Left lobe of liver (tissue), 2 donors: ENCODE measurements around the gene APBA2. TPM values are rescaled to one million over a fixed set of nuclear protein-coding genes. Genes with fewer than 3 reads are reported as not detected.
"Not testable (repeated sequence)": the region's sequence is repeated elsewhere in the genome, so short reads cannot be mapped to it uniquely, and the experiment has no call there.

Experiments
- ATAC-seq: fragments of 200-7000 bp; cut with Tn5 transposase; one replicate; pipeline ENCODE4 v1.9.1; 2020; ENCODE audit warnings: mild to moderate bottlenecking, moderate library complexity
- DNase-seq: peaks from one replicate; pipeline ENCODE4 v3.0.0-alpha.2; 2020; ENCODE audit warnings: low spot score
- total RNA-seq: library from RNA; stranded (reverse); gene quantifications from one replicate; pipeline ENCODE4 v1.2.1, GENCODE V29; 2021
- donor health status: DM: no; HTN: no; CAD: no; lungs with moderate emphysema.
- donor health status: DM: no; HTN: yes; CAD: no.

Gene APBA2
- total RNA-seq, result 0.28 TPM

DNA sequence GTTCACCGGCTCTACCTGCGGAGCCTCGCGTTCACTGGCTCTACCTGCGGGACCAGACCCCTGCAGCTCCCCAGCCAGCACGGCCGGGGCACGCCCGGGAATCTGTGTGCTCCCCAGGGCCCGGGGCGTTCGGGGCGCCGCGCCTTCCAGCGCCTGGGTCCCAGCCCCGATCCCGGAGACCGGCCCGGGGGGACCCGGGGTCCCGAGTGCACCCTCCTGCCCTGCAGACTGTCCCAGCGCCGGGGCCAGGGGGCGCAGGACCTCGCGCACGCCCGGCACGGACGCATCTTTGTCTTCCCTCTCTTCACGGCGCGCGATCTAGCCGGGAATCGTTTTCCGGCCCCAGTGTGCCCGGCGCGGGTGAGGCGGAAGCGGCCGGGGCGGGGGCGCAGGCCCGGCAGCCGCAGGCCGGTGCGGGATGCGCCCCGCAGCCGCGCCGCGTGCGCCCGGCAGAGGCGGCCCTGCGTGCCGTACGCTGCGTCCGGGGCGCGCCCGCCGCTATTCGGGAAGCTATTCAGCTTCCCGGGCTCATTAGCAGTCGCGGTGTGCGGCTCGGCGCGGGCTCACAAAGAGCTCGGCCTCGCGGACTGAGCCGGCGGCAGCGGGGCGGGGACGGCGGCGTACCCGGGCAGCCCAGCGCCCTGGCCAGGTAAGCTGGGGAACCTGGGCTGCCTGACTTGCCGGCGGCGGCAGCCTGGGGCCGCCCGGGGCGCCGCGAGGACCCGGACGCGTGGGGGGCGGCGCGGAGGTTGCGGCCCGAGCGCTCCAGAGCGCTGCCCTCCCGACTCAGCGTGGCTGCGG, at the start of gene APBA2:
APBA2 (plus strand) TSS at position 345 of the 801 bp plus-strand sequence. CDS start 167,911 bp downstream, outside the sequence.
- no peak for DNase-seq
- peak; percentile 52 for ATAC-seq

DNA sequence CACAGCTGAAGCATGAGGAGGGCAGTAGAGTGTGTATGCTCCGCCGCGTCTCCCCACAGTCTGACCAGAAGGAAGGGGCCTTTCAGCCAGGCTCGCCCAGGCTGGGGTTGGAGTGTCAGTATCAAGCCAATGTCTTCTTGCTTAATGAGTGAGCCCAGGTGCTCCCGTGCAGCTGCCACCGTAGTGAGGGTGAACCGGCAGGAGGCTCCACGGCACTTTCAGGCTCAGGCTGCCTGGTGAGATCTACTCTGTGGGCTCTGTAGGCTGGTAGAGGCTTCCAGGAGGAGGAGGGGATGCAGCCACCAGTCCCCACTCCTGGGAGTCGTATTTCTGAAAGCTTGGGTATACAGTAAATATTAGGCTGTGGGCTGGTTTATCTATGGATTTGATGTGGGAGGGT, 45.5 kb upstream of the APBA2 start:
- not testable (repeated sequence) for ATAC-seq, DNase-seq

DNA sequence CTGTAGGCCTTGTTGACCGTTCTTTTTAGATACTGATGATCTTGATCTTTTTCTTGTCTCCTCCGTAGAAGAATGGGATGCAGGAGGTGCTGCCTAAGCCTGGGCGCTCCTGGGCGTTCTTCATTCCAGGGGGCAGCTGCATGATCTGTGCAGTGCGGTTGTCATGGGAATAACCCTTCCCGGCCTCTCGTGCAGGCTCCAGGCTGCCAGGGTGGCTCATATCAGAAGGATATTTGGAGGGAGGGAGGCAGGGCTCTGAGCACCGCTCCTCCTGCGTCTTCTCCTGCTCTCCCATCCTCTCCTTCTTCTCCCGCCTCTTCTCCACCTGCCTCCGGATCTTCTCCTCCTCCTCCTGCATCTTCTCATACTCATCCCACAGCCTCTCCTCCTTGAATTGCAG, 43.6 kb upstream of the APBA2 start:
- ATAC-seq, DNase-seq: not testable (repeated sequence)

DNA sequence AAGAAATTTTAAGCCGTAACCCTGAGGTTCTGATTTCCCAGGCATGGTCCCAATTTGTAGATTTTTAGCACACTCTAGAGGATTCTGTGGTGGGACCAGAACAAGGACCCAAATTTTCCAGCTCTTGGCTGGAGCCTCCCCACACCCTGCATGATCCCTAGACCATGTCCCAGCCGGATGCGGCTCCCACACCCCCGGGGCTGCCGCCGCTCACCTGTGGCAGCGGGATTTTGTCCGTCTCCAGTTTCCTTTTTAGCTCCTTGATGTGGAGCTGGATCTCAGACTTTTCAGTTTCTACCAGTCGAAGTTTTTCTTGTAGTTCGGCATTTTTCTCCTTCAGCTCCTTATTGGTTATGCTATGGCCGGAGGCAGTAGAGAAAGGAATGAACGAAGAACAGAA, 42.3 kb upstream of the APBA2 start:
- not testable (repeated sequence) for ATAC-seq, DNase-seq

GRCh38 chr15:28844147-28844546, 41.6 kb upstream of the APBA2 start:
- not testable (repeated sequence) for ATAC-seq, DNase-seq

DNA sequence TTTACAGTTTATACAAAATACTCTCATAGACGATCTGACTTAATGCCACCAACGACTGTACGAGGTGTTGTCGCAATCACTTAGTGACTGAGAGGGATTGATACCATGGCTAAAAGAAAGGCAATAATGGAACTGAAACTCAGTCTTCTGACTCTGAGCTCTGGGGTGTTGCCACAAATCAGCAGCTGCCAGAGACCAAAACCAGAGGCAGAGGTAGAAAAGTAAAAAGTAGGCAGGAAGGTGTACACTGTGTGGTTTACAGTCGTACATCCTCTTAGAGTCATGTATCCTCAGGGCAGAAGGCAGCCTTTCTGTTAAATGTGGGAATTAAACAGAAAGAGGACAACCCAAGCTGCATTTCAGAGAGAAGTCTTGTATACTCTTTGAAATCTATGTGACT, 38.5 kb upstream of the APBA2 start:
- not testable (repeated sequence) for ATAC-seq, DNase-seq

- not testable (repeated sequence) for DNase-seq, ATAC-seq
These were observed 37.8 kb upstream of the APBA2 start for GRCh38 chr15:28847959-28848358.

GRCh38 chr15:28848521-28848920, 37.3 kb upstream of the APBA2 start, which contains the start of gene GOLGA6L7:
TSS of gene GOLGA6L7 (minus strand) at chr15:28848644. CDS start at chr15:28848549, 95 bp downstream.
- ATAC-seq, DNase-seq: not testable (repeated sequence)

- not testable (repeated sequence) for DNase-seq, ATAC-seq
These were observed 36.5 kb upstream of the APBA2 start for GRCh38 chr15:28849271-28849670.

DNA sequence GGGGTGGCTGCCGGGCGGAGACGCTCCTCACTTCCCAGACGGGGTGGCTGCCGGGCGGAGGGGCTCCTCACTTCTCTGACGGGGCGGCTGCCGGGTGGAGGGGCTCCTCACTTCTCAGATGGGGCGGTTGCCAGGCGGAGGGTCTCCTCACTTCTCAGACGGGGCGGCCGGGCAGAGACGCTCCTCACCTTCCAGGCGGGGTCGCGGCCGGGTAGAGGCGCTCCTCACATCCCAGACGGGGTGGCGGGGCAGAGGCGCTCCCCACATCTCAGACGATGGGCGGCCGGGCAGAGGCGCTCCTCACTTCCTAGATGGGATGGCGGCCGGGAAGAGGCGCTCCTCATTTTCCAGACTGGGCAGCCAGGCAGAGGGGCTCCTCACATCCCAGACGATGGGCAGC, 36.0 kb upstream of the APBA2 start:
- ATAC-seq, DNase-seq: not testable (repeated sequence)

- DNase-seq, ATAC-seq: not testable (repeated sequence)
These were observed 32.1 kb upstream of the APBA2 start for GRCh38 chr15:28853654-28854053.

GRCh38 chr15:28854578-28854977, 31.2 kb upstream of the APBA2 start:
- ATAC-seq, DNase-seq: not testable (repeated sequence)

DNA sequence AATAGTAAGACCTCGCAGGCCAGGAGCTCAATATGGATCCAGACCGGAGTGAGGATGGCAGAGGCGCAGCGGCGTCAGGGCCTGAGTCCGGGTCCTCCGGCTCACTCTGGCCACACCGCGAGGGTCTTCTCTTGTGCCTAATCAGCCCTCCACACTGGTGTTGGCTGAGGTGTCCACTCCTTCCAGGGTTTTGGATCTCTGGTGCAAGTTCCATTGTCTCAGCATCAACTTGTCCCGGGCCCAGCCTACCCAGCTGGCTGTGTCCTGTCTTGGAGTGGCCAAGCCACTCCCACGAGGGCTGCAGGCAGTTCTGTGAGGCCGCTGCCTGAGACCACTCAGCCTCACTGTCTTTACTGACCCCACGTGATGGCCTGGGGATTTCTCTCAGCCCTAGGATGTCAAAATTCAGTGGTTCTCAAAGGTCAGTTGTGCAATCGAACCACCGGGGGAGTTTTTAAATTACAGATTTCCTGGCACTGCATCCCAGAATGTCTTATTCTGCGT, 24.7 kb upstream of the APBA2 start:
- ATAC-seq, result no peak

DNA sequence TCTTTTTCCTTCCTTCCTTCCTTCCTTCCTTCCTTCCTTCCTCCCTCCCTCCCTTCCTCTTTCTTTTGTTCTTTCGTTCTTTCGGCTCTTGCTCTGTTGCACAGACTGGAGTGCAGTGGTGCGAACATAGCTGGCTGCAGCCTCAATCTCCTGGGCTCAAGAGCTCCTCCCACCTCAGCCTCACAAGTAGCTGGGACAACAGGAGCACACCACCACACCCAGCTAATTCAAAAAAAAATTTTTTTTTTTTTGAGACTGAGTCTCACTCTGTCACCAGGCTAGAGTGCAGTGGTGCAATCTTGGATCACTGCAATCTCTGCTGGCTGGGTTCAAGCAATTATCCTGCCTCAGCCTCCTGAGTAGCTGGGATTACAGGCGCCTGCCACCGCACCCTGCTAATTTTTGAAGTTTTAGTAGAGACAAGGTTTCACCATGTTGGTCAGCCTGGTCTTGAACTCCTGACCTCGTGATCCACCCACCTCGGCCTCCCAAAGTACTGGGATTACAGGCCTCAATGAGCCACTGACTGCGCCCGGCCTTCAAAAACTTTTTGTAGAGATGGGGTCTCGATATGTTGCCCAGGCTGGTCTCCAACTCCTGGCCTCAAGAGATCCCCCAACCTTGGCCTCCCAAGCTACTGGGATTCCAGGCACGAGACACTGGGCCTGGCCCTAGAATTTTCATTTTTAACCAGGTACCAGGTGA, 24.0 kb upstream of the APBA2 start:
- ATAC-seq, result not testable (repeated sequence)

More for the DNA sequence above, 24.7 kb upstream of the APBA2 start:
- no peak for DNase-seq

DNA sequence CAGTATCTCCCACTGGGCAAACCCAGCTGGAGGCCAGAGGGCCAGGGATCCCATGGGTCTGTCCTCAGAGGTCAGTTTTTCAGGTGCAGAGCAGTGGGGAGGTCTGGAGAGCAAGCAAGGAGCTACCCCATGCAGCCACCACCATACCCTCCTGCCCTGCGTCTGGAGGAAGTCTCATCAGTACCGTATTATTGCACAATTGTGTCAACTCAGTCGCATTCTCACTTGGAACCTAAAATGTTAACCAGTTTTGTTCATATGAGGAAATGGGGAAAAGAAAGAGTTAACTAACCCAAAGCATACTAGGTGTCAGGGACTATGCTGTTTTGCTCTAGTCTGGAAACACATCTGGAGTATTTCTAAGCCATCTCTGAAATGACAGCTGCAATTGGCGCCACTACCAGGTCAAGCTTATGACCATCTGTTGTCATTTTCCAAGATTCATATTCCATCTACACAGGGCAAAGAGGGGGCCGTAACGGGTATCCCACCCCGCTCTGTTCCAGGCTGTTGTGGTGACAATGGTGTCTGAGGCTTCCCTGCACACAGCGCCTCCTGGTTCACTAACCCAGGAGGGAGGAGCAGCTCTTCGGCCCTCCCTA, 16.9 kb upstream of the APBA2 start:
- ATAC-seq, result no peak
- DNase-seq, result no peak

More for the DNA sequence above, 24.0 kb upstream of the APBA2 start:
- DNase-seq, result not testable (repeated sequence)

DNA sequence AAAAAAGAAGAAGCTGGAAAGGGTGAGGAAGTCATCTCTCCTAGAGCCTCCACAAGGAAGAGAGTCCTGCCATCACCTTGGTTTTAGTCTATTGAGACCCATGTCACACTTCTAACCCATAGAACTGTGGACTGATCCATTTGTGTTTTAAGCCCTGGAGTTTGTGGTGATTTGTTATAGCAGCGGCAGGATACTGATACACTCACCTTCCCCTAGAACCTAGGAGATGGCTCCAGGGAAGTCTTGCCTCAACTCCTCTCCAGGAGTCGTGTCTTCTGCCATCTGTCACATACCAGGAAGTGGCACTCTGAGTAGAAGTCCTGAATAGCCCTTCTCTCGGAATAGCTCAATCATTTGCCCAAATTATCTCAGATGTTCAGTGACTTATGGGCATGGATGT, 14.6 kb upstream of the APBA2 start:
- ATAC-seq (no peak), DNase-seq (no peak)

DNA sequence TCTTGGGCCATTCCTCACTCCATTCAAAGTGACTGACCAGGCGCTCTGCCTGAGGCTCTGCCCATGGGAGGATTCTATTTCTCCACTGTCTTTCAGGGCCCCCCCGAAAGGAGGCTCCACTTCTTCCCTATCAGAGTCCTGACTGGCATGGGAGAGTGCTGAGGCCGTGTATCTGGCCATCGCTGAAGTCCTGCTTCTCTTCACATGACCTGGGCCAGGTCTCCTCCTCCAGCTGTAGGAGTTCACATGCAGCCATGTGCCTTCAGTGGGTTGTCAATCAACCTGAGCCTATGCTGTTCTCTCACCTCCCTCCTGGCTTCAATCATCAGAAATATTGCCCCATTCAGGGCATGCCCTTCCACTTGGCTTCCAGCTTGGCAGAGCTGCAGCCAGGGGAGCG, 12.8 kb upstream of the APBA2 start:
- DNase-seq (no peak), ATAC-seq (no peak)

DNA sequence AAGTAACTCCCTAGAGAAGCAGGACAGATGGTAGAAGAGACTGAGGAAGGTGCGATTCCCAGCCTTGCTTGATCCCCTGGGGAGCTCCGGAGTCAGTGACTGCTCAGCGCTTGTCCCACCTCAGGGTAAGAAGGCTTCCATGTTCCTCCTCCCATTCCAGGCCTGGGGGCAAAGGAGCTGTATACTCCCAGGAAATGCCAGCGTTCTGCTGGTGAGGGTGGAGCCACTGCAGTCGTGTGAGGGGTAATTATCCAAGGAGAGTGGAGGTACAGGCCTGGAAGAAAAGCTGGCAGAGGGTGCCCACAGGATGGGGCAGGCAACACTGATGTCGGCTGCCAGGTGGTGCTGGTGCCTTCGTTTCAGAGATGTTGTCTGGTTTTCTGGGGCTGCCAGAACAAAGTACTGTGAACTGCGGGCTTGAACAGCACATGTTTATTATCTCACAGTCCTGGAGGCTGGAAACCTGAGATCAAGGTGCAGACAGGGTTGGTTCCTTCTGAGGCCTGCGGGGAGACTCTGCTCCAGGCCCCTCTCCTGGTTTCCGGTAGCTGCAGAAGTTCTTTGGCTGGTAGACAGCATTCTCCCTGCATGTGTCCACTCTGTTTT, 12.1 kb upstream of the APBA2 start:
- DNase-seq (no peak), ATAC-seq (no peak)

- DNase-seq, result no peak
- no peak for ATAC-seq
These were observed 10.2 kb upstream of the APBA2 start for GRCh38 chr15:28875461-28876000.

DNA sequence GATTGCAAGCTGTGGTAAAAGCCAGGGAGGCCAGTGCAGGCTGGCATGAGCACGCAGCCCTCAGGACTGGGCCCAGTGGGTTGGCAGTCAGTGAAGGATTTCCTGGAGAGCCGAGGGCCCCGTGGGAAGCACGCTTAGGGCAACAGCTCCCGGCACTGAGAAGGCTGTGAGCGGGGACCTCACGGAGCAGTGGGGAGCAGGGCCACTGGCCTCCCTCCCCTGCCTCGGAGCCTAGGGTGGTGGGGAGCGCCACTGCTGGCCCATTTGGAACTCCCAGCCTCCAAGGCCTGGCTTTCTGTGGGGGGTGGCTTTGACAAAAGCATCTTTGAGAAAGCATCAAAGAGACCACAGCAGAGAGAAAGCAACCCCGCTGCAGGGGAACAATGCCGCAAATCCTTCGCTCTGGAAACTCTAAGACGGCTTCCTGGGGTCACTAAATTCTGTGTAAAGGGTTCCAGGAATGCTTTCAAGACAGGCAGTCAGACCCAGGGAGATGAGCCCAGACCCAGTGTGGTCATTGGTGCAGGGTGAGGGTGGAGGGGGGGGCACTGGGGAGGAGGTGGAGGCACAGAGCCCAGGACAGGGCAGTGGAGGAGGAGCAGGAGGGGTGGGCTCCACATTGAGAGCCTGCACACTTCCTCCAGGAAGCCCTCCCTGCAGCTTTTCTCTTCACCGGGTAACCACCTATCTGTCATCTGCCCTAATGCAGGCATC, 9.5 kb upstream of the APBA2 start:
- ATAC-seq, result no peak
- DNase-seq, result no peak
